ENCODE data around the gene ADSS1.

Gene ADSS1

DNA sequence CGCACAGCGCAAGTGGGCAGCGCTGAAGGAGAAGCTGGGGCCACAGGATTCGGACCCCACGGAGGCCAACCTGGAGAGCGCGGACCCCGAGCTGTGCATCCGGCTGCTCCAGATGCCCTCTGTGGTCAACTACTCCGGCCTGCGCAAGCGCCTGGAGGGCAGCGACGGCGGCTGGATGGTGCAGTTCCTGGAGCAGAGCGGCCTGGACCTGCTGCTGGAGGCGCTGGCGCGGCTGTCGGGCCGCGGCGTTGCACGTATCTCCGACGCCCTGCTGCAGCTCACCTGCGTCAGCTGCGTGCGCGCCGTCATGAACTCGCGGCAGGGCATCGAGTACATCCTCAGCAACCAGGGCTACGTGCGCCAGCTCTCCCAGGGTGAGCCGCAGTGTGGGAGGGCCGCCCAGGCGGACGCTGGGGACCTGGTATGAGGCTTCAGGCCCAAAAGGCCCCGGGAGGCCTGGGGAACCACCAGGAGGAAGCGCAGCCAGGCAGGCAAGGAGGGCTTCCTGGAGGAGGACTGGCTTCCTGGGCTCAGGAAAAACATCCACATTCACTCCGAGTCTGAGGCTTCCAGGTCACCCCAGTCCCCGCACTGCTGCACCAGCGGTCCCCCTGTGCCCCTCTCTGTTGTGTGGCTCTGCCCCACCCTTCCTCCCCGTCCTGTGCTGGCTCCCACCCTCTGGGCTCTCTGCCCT lies 22.5 kb upstream of the ADSS1 start:
- no peak overlapping the region for H3K4me3 ChIP-seq (ENCODE audit: low read depth, low read length)
- TF ChIP-seq, protein P1, sequence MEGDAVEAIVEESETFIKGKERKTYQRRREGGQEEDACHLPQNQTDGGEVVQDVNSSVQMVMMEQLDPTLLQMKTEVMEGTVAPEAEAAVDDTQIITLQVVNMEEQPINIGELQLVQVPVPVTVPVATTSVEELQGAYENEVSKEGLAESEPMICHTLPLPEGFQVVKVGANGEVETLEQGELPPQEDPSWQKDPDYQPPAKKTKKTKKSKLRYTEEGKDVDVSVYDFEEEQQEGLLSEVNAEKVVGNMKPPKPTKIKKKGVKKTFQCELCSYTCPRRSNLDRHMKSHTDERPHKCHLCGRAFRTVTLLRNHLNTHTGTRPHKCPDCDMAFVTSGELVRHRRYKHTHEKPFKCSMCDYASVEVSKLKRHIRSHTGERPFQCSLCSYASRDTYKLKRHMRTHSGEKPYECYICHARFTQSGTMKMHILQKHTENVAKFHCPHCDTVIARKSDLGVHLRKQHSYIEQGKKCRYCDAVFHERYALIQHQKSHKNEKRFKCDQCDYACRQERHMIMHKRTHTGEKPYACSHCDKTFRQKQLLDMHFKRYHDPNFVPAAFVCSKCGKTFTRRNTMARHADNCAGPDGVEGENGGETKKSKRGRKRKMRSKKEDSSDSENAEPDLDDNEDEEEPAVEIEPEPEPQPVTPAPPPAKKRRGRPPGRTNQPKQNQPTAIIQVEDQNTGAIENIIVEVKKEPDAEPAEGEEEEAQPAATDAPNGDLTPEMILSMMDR (IDR thresholded peaks at IDR 0.05; ENCODE audit: insufficient read depth, low read length, missing control alignments): no peak
- CTCF ChIA-PET: interaction anchor here (1.1 kb wide), 1 partner anchor 50 kb away, joined by 3 read pairs; no protein-coding TSS in a partner anchor
- POLR2A ChIA-PET: no interaction called here
- no peak for DNase-seq (ENCODE audit: low read depth, low spot score)

DNA sequence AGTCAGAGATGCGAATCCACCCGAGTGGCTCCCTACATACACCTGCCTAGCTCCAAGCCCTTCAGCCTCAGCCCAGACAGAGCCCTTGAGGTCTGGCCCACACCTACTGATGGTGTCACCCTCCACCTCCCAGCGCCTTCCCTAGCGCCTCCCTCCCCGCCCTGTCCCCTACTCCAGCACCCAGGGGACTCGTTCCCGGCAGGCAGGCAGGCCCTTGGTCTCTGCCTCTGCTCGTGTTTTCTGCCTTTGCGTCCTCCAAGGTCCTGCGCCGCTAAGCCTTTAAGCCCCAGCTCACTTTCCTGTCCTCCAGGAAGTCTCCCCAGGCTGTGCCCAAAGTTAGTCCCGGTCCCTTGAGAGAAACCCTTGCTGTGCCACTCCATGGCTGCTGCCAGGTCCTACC lies 21.9 kb upstream of the ADSS1 start:
- POLR2A ChIA-PET: no interaction called here

DNA sequence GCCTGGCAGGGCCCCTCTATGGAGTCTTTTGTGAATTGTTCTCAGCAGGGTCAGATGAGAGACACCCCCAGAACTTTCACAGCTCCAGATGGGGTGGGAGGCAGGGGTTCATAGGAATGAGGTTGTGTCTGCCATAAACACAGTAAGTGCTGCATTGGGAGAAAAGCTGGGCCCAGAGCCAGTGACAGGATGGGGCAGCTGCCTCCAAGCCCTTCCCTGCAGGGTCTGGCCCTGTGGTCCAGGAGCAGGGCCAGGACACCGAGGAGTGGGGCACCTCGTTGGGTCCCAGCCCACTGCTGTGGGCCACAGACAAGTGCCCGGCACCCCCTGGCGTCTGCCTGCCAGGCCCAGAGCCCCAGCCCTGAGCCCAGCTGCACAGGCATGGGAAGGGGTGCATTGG lies 21.4 kb upstream of the ADSS1 start:
- TF ChIP-seq, protein P1 (IDR thresholded peaks at IDR 0.05; ENCODE audit: insufficient read depth, low read length, missing control alignments): no peak
- no peak overlapping the region for H3K4me3 ChIP-seq (ENCODE audit: low read depth, low read length)
- POLR2A ChIA-PET: no interaction called here
- no peak for DNase-seq (ENCODE audit: low read depth, low spot score)
- CTCF ChIA-PET: interaction anchor here (1.2 kb wide), 2 partner anchors 10 to 19 kb away, joined by 4 to 5 read pairs; no protein-coding TSS in a partner anchor

More for the DNA sequence above, 21.9 kb upstream of the ADSS1 start:
- CTCF ChIA-PET: interaction anchor here (1.2 kb wide), 1 partner anchor 11 kb away, joined by 4 read pairs; no protein-coding TSS in a partner anchor
- TF ChIP-seq, protein P1 (IDR thresholded peaks at IDR 0.05; ENCODE audit: insufficient read depth, low read length, missing control alignments): no peak
- H3K4me3 ChIP-seq (ENCODE audit: low read depth, low read length): no peak overlapping the region
- no peak for DNase-seq (ENCODE audit: low read depth, low spot score)

DNA sequence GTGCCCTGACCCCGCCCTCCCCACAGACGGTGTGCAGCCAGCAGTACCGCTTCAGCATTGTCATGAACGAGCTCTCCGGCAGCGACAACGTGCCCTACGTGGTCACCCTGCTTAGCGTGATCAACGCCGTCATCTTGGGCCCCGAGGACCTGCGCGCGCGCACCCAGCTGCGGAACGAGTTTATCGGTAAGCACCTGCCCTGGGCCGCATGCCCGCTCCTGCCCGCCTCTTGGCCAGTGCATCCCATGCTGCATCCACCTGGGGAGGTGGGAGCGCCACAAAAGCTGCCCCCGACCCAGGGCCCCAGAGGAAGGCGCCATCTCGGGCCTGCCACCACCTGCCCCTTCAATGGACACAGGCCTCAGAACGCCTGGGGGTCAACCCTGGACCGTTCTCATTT lies 20.8 kb upstream of the ADSS1 start:
- no peak overlapping the region for H3K4me3 ChIP-seq (ENCODE audit: low read depth, low read length)
- ChIA-PET POLR2A (no interaction called here), CTCF (interaction anchor here (1.2 kb wide), 2 partner anchors 9 to 19 kb away, joined by 4 to 5 read pairs; no protein-coding TSS in a partner anchor)
- DNase-seq (ENCODE audit: low read depth, low spot score): no peak
- TF ChIP-seq, protein P1 (IDR thresholded peaks at IDR 0.05; ENCODE audit: insufficient read depth, low read length, missing control alignments): no peak

DNA sequence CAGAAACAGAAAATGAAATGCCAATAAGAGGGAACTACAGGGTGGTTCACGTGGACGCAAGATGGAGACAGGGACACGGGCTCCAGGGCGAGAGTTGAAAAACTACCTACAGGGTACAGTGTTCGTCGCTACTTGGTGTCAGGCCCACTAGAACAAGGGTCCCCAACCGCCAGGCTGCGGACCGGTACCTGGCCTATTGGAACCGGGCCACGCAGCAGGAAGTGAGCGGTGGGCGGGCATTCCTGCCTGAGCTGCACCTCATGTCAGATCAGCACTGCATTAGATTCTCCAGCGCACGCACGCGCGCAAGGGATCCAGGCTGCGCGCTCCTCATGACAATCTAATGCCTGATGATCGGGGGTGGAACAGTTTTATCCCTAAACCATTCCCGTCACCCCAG lies 19.8 kb upstream of the ADSS1 start:
- no peak overlapping the region for H3K4me3 ChIP-seq (ENCODE audit: low read depth, low read length)

More for the DNA sequence above, 19.8 kb upstream of the ADSS1 start:
- DNase-seq (ENCODE audit: low read depth, low spot score): no peak
- POLR2A ChIA-PET: no interaction called here
- TF ChIP-seq, protein P1 (IDR thresholded peaks at IDR 0.05; ENCODE audit: insufficient read depth, low read length, missing control alignments): no peak
- CTCF ChIA-PET: interaction anchor here (1.1 to 1.4 kb wide), 3 partner anchors 18 to 64 kb away, joined by 3 to 5 read pairs (median 3); partner anchors contain the start of gene ADSS1
